ENCODE results near the gene CNIH3.

The CNIH3 gene

GRCh38 chr1:224782281-224783000, 166.3 kb downstream of the CNIH3 start:
- no peak for DNase-seq

- DNase-seq: no peak
These were observed 167.0 kb downstream of the CNIH3 start for GRCh38 chr1:224783006-224783651.

DNA sequence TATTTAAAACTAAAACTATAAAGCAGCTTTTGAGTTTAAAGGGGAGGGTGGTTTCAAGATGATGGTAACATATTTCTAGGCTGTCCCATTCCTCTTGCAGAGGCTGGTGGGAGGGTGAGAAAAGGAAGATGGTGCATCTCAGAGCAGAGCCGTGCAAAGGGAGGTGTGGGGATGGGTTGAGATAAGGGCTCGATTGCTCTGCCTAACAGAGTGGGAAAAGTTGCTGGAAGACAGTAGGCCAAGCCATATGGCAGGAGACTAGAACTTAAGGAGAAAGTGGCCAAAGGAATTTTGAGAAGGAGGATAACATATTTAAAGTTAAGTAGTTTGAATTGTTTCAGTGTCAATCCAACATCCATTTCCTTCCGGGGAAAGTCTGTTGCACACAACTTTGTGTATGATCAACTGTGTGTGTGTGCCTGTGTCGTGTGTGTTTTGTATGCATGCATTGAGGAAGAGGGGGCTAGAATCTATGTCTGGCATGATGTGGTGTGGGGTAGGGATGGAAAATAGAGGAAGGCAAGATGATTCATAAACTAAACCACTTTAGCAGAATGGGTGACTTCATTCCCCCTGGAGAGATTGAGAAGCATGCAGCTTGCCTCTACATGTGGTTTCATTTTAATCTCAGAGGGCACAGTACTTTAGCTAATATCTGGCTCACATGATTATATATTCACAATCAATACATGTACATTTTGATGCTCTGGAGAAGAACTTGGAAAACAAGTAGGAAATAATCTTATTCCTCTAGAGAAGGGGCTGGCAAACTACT, 168.3 kb downstream of the CNIH3 start:
- no peak for DNase-seq

GRCh38 chr1:224785040-224785328, 168.9 kb downstream of the CNIH3 start:
- DNase-seq: no peak

DNA sequence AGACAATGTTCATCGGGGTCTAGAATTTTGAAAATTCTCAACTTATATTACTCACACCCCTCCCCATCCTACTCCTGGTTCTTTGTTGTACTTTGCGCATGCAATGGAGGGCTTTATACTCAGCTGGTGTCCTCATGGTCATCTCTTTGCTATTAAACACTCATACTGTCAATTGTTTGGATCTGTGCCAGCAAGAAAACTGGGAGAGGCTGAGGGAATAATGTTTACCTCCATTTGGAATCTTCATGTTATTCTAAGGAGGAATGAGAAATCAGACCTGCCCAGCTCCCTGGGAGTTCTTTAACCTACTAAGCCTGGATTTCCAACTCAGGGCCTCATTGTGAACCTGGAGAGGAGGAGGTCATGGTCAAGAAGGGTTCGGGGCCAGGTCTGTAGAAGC, 169.5 kb downstream of the CNIH3 start:
- DNase-seq: no peak

GRCh38 chr1:224786533-224787250, 170.6 kb downstream of the CNIH3 start:
- no peak for DNase-seq

GRCh38 chr1:224789311-224789710, 173.2 kb downstream of the CNIH3 start:
- no peak for DNase-seq

Measured in stimulated activated CD4-positive, alpha-beta T cell treated with anti-CD3 and anti-CD28 coated beads, Interleukin-4, amount 100 ng/mL, for 24 hours (primary cell).